ENCODE results near the gene PTPA. TPM values are rescaled to one million over a fixed set of nuclear protein-coding genes. Genes with fewer than 3 reads are reported as not detected.

Gene PTPA
- total RNA-seq, 4 donors from 2014 or later: 59.1 to 108 (median 83.8) TPM

GRCh38 chr9:129072171-129072570 is 39.0 kb upstream of the PTPA start:
- WGBS: 56% methylated on average over 9 of the region's 9 CpGs
- H3K27ac ChIP-seq: no peak overlapping the region
- TF ChIP-seq, protein P1, sequence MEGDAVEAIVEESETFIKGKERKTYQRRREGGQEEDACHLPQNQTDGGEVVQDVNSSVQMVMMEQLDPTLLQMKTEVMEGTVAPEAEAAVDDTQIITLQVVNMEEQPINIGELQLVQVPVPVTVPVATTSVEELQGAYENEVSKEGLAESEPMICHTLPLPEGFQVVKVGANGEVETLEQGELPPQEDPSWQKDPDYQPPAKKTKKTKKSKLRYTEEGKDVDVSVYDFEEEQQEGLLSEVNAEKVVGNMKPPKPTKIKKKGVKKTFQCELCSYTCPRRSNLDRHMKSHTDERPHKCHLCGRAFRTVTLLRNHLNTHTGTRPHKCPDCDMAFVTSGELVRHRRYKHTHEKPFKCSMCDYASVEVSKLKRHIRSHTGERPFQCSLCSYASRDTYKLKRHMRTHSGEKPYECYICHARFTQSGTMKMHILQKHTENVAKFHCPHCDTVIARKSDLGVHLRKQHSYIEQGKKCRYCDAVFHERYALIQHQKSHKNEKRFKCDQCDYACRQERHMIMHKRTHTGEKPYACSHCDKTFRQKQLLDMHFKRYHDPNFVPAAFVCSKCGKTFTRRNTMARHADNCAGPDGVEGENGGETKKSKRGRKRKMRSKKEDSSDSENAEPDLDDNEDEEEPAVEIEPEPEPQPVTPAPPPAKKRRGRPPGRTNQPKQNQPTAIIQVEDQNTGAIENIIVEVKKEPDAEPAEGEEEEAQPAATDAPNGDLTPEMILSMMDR (IDR thresholded peaks at IDR 0.05): no peak
- TF ChIP-seq POLR2A (IDR thresholded peaks at IDR 0.05): no peak
- no peaks in the 10 kb centered on the region for H3K9me3 ChIP-seq
- DNase-seq (ENCODE audit: low spot score in 2 of 2): no peak
- no peak overlapping the region for H3K4me3 ChIP-seq
- no peaks in the 10 kb centered on the region for H3K27me3 ChIP-seq
- peaks cover 4% of the 10 kb centered on the region for H3K4me1 ChIP-seq
- H3K36me3 ChIP-seq: peaks cover 32% of the 10 kb centered on the region

GRCh38 chr9:129073404-129073803 is 37.8 kb upstream of the PTPA start:
- no peak for DNase-seq (ENCODE audit: low spot score in 2 of 2)
- no peak overlapping the region for H3K4me3 ChIP-seq
- no peak for TF ChIP-seq POLR2A (IDR thresholded peaks at IDR 0.05)
- no peak for TF ChIP-seq EP300 (IDR thresholded peaks at IDR 0.05)
- H3K27me3 ChIP-seq: no peaks in the 10 kb centered on the region
- H3K9me3 ChIP-seq: no peaks in the 10 kb centered on the region
- no peak overlapping the region for H3K27ac ChIP-seq
- H3K36me3 ChIP-seq: peaks cover 19% of the 10 kb centered on the region
- H3K4me1 ChIP-seq: peaks cover 4% of the 10 kb centered on the region
- whole genome bisulfite sequencing: 84% methylated on average over 8 of the region's 8 CpGs

DNA sequence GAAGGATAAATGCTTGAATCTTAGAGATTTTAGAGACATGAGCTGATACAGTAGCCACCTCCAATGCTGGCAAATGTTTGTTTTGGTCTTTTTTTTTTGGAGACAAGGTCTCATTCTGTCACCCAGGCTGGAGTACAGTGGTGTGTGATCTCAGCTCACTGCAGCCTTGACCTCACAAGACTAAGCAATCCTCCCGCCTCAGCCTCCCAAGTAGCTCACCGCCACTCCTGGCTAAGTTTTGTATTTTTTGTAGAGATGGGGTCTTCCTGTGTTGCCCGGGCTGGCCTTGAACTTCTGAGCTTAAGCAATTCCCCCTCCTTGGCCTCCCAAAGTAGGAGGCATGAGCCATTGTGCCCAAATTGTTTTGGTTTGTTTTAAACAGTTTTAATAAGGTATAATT is 37.1 kb upstream of the PTPA start:
- Histone ChIP-seq H3K4me1 (peaks cover 4% of the 10 kb centered on the region), H3K4me3 (no peak overlapping the region), H3K27me3 (no peaks in the 10 kb centered on the region), H3K9me3 (no peaks in the 10 kb centered on the region), H3K36me3 (peaks cover 12% of the 10 kb centered on the region), H3K27ac (no peak overlapping the region)
- 84% methylated on average over 3 of the region's 3 CpGs for WGBS
- DNase-seq (ENCODE audit: low spot score in 2 of 2): no peak
- TF ChIP-seq POLR2AphosphoS5 (IDR thresholded peaks at IDR 0.05) (no peak), POLR2A (IDR thresholded peaks at IDR 0.05) (no peak), EP300 (IDR thresholded peaks at IDR 0.05) (no peak)
- TF ChIP-seq, protein P1 (IDR thresholded peaks at IDR 0.05): no peak

DNA sequence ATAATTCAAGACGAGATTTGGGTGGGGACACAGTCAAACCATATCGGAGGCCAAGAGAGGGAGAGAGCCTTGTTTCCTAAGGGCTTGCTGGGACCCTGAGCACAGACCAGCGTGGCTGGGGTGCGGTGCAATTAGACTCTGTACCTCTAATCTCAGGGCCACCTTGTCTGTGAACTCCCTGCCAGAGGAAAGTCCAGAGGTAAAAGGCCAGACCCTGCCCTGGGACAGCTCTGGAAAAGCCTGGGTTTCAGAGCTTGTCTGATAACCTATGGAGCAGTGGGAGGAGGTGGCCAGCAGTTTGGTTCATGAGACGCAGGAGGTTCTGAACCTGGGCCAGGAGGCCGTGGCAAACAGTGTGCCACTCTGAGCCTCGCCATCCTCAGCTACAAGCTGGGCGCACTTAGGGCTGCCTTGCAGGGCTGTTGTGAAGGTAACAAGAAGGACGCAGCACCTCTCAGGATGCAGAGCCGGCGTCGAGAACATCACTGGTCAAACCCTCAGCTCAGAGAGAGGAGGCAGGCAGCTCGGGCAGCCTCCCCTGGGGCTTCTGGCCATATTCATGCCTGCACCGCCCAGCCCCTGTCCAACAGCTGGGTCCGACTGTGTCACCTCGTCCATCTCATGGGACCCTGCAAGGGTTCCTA is 35.1 kb upstream of the PTPA start:
- Histone ChIP-seq H3K36me3 (no peaks in the 10 kb centered on the region), H3K4me1 (peaks cover 12% of the 10 kb centered on the region), H3K9me3 (no peaks in the 10 kb centered on the region), H3K27ac (no peak overlapping the region), H3K4me3 (no peak overlapping the region), H3K27me3 (no peaks in the 10 kb centered on the region)
- 86% methylated on average over 9 of the region's 16 CpGs for WGBS
- TF ChIP-seq, protein P1 (IDR thresholded peaks at IDR 0.05): no peak
- TF ChIP-seq EP300 (IDR thresholded peaks at IDR 0.05) (no peak), POLR2A (IDR thresholded peaks at IDR 0.05) (no peak), POLR2AphosphoS5 (IDR thresholded peaks at IDR 0.05) (no peak)
- DNase-seq (ENCODE audit: low spot score in 2 of 2): peak in 1 of 2 donors; percentile 44

GRCh38 chr9:129076640-129077037 is 34.6 kb upstream of the PTPA start:
- TF ChIP-seq POLR2A (IDR thresholded peaks at IDR 0.05): no peak
- no peak for TF ChIP-seq EP300 (IDR thresholded peaks at IDR 0.05)
- no peak for TF ChIP-seq POLR2AphosphoS5 (IDR thresholded peaks at IDR 0.05)
- TF ChIP-seq, protein P1 (IDR thresholded peaks at IDR 0.05): no peak
- H3K4me3 ChIP-seq: no peak overlapping the region
- no peak for DNase-seq (ENCODE audit: low spot score in 2 of 2)
- no peaks in the 10 kb centered on the region for H3K9me3 ChIP-seq
- H3K4me1 ChIP-seq: peaks cover 15% of the 10 kb centered on the region
- no peak overlapping the region for H3K27ac ChIP-seq
- WGBS: 98% methylated on average over 11 of the region's 11 CpGs
- no peaks in the 10 kb centered on the region for H3K36me3 ChIP-seq
- H3K27me3 ChIP-seq: no peaks in the 10 kb centered on the region

- no peak overlapping the region for H3K4me3 ChIP-seq
- TF ChIP-seq, protein P1 (IDR thresholded peaks at IDR 0.05): no peak
- TF ChIP-seq EP300 (IDR thresholded peaks at IDR 0.05) (no peak), POLR2A (IDR thresholded peaks at IDR 0.05) (no peak), POLR2AphosphoS5 (IDR thresholded peaks at IDR 0.05) (no peak)
- H3K36me3 ChIP-seq: no peaks in the 10 kb centered on the region
- no peak overlapping the region for H3K27ac ChIP-seq
- no peak for DNase-seq (ENCODE audit: low spot score in 2 of 2)
- H3K9me3 ChIP-seq: no peaks in the 10 kb centered on the region
- no peaks in the 10 kb centered on the region for H3K27me3 ChIP-seq
- H3K4me1 ChIP-seq: peaks cover 21% of the 10 kb centered on the region
- 72% methylated on average over 10 of the region's 10 CpGs for WGBS
These were observed 34.0 kb upstream of the PTPA start for GRCh38 chr9:129077236-129077635.
